SJSA1 (cell line): ENCODE measurements around the gene JAML. TPM values are rescaled to one million over a fixed set of nuclear protein-coding genes. Genes with fewer than 3 reads are reported as not detected.

Experiments
- DNase-seq, 2 experiments: peaks; one replicate each; pipeline ENCODE4 v3.0.0-alpha.2; 2015 to 2020; ENCODE audit warnings: low spot score in 2 of 2, low read depth in 1 of 2
- H3K27ac ChIP-seq: fragments of 250-450 bp; sonication (Bioruptor Pico); 2 replicates; pipeline ENCODE4 v1.5.1; 2020; ENCODE audit warnings: mild to moderate bottlenecking, moderate library complexity
- H3K27me3 ChIP-seq: fragments of 250-450 bp; sonication (Bioruptor Pico); replicated peaks from 2 replicates; pipeline ENCODE4 v1.5.1; 2020; ENCODE audit warnings: mild to moderate bottlenecking, moderate library complexity
- H3K36me3 ChIP-seq: fragments of 250-450 bp; sonication (Bioruptor Pico); 2 replicates; pipeline ENCODE4 v1.5.1; 2020; ENCODE audit warnings: mild to moderate bottlenecking
- H3K4me1 ChIP-seq: fragments of 250-450 bp; sonication (Bioruptor Pico); replicated peaks from 2 replicates; pipeline ENCODE4 v1.6.1; 2021; ENCODE audit warnings: mild to moderate bottlenecking
- H3K4me3 ChIP-seq: fragments of 250-450 bp; sonication (Bioruptor Pico); 2 replicates; pipeline ENCODE4 v1.5.1; 2020; ENCODE audit warnings: mild to moderate bottlenecking
- H3K9me3 ChIP-seq: fragments of 250-450 bp; sonication (Bioruptor Pico); replicated peaks from 2 replicates; pipeline ENCODE4 v1.5.1; 2020; ENCODE audit warnings: mild to moderate bottlenecking
- total RNA-seq: library from RNA; depleted of rRNA; stranded (reverse); fragments of >200 nt; shearing (Covaris generic); gene quantifications from 2 replicates; pipeline ENCODE4 v1.2.3, GENCODE V29; 2014

Gene JAML
- total RNA-seq, 1 experiment from 2014 or later, result not detected

GRCh38 chr11:118169300-118170140 lies 55.3 kb downstream of the JAML start:
- H3K4me1 ChIP-seq, result no peaks in the 10 kb centered on the region
- no peak overlapping the region for H3K27ac ChIP-seq
- peaks cover 6% of the 10 kb centered on the region; the same call in 1 of the 2 replicates for H3K27me3 ChIP-seq
- no peaks in the 10 kb centered on the region for H3K36me3 ChIP-seq
- no peaks in the 10 kb centered on the region for H3K9me3 ChIP-seq
- DNase-seq, result no peak
- H3K4me3 ChIP-seq, result no peak overlapping the region

DNA sequence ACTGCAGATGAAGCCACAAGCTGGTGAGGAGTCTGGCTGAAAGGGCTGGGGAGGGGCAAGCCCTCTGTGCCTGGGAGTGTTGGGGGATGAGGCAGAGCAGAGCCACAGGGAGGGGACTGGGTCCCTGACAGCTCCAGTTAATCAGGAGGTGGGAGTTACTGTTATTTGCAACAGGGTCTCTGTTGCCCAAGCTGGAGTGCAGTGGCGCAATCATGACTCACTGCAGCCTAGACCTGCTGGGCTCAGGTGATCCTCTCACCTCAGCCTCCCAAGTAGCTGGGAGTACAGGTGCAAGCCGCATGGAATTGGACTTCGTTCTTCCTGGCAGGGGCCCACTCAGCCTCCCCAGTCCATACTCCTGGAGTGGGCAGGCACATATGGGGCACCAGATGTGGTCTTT lies 56.1 kb downstream of the JAML start:
- Histone ChIP-seq H3K4me3 (no peak overlapping the region), H3K27me3 (peaks cover 6% of the 10 kb centered on the region; the same call in 1 of the 2 replicates), H3K36me3 (no peaks in the 10 kb centered on the region), H3K27ac (no peak overlapping the region), H3K4me1 (no peaks in the 10 kb centered on the region), H3K9me3 (no peaks in the 10 kb centered on the region)
- DNase-seq, result no peak

GRCh38 chr11:118168316-118168715 lies 56.5 kb downstream of the JAML start:
- Histone ChIP-seq H3K9me3 (no peaks in the 10 kb centered on the region), H3K4me3 (no peak overlapping the region), H3K27me3 (peaks cover 6% of the 10 kb centered on the region; the same call in 1 of the 2 replicates), H3K36me3 (no peaks in the 10 kb centered on the region), H3K27ac (no peak overlapping the region), H3K4me1 (no peaks in the 10 kb centered on the region)
- DNase-seq, result no peak

DNA sequence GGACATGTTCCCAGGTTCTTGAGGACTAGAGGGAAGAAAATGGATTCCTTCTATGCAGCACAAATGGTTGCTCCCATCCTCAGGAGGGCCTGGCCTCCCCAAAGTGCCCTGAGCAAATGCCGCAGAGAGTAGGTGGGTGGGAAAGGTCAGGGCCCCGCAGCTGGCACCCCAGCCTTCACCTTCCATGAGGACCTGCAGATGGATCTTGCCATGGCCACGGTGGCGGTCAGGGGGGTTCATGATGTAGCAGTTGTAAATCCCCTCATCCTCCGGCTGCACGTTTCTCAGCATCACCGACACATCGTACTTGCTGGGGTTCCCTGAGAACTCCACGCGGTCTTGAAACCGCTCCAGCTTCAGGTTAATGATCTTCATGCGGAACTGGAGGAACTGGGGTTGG lies 56.9 kb downstream of the JAML start:
- no peak for DNase-seq
- Histone ChIP-seq H3K27ac (no peak overlapping the region), H3K4me3 (no peak overlapping the region), H3K4me1 (no peaks in the 10 kb centered on the region), H3K9me3 (no peaks in the 10 kb centered on the region), H3K36me3 (no peaks in the 10 kb centered on the region), H3K27me3 (peaks cover 6% of the 10 kb centered on the region; the same call in 1 of the 2 replicates)

- DNase-seq, result no peak
- Histone ChIP-seq H3K9me3 (no peaks in the 10 kb centered on the region), H3K4me3 (no peak overlapping the region), H3K4me1 (no peaks in the 10 kb centered on the region), H3K27me3 (peaks cover 6% of the 10 kb centered on the region; the same call in 1 of the 2 replicates), H3K27ac (no peak overlapping the region), H3K36me3 (no peaks in the 10 kb centered on the region)
These were observed 57.6 kb downstream of the JAML start for GRCh38 chr11:118167253-118167652.

DNA sequence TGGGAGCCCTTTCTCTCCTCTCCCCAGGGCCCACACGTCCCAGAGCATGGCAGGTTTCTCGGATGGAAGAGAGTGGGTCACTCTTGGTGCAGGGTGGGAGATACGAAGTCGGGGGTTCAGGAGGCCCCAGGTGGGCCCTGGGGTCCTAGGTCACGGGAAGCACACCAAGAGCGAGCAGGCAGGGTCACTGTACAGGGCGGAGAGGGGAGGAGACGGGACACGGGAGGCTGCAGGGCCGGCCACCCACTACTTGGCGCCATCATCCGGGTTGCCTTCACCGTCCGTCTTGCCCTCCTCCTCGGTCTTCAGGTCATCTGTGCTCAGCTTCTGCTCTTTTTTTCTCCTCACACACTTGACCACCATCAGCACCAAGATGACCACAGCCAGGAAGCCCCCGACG lies 58.2 kb downstream of the JAML start:
- no peaks in the 10 kb centered on the region for H3K9me3 ChIP-seq
- no peaks in the 10 kb centered on the region for H3K27me3 ChIP-seq
- H3K4me1 ChIP-seq, result no peaks in the 10 kb centered on the region
- H3K4me3 ChIP-seq, result no peak overlapping the region
- H3K27ac ChIP-seq, result no peak overlapping the region
- no peaks in the 10 kb centered on the region for H3K36me3 ChIP-seq
- no peak for DNase-seq

DNA sequence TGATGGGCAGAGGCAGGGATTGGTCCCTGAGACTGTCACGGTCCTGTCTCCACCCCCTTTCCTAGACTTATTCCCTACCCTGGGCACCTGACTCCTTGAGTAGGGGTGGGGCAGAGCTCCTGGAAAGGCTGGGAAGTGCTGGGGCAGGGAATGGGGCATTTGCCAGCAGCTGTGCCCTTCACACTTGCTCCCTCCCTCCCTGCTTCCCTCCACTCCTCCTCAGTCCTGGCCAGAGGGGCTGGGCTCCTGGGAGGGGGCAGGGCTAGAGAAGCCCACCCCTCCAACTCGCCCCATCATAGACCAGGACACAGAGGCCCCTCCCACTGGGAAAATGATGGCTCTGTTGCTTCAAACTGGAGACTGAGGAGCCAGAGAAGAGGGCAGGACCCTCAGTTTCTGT lies 59.9 kb downstream of the JAML start:
- Histone ChIP-seq H3K4me3 (no peak overlapping the region), H3K27me3 (no peaks in the 10 kb centered on the region), H3K27ac (no peak overlapping the region), H3K4me1 (no peaks in the 10 kb centered on the region), H3K36me3 (no peaks in the 10 kb centered on the region), H3K9me3 (no peaks in the 10 kb centered on the region)
- no peak for DNase-seq

DNA sequence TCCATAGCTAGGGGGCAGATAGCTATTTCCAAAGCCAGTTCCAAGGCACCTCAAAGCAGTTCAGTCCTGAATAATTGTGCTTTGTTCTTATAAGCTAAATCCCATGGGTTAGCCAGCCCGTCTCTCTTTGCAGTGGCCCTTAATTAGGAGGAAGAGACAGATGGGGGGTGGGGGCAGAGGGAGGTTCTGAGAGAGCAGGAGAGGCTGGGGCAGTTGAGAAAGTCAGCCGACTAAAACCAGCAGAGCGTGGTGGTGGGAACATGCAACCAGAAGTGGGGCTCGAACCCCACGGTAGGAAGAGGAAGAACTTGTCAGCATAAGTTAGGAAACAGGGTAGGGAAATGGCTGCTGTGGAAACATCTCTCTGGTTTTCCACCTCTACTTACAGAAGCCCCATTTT lies 61.3 kb downstream of the JAML start:
- no peaks in the 10 kb centered on the region for H3K9me3 ChIP-seq
- no peak overlapping the region for H3K27ac ChIP-seq
- H3K36me3 ChIP-seq, result no peaks in the 10 kb centered on the region
- no peak for DNase-seq
- no peak overlapping the region for H3K4me3 ChIP-seq
- no peaks in the 10 kb centered on the region for H3K27me3 ChIP-seq
- H3K4me1 ChIP-seq, result no peaks in the 10 kb centered on the region

- DNase-seq, result no peak
- no peaks in the 10 kb centered on the region for H3K9me3 ChIP-seq
- no peak overlapping the region for H3K4me3 ChIP-seq
- no peaks in the 10 kb centered on the region for H3K4me1 ChIP-seq
- no peak overlapping the region for H3K27ac ChIP-seq
- no peaks in the 10 kb centered on the region; the same call in 1 of the 2 replicates for H3K27me3 ChIP-seq
- no peaks in the 10 kb centered on the region for H3K36me3 ChIP-seq
These were observed 62.0 kb downstream of the JAML start for GRCh38 chr11:118162846-118163245.

DNA sequence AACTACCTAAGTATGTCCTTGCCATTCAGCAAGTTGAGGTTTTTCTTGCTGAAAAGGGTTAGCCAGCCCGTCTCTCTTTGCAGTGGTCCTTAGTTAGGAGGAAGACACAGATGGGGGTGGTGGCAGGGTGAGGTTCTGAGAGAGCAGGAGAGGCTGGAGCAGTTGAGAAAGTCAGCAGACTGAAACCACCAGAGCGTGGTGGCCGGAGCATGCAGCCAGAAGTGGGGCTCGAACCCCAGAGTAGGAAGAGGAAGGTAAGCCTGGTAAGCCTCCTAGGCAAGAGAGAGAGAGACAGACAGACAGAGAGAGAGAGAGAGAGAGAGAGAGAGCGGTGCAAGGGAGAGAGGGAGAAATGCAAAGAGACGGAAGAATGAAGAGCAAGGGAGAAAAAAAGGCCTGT lies 63.0 kb downstream of the JAML start:
- Histone ChIP-seq H3K27ac (no peak overlapping the region), H3K27me3 (no peaks in the 10 kb centered on the region; the same call in 1 of the 2 replicates), H3K9me3 (no peaks in the 10 kb centered on the region), H3K4me3 (no peak overlapping the region), H3K36me3 (no peaks in the 10 kb centered on the region), H3K4me1 (no peaks in the 10 kb centered on the region)
- no peak for DNase-seq

GRCh38 chr11:118157186-118157895 lies 67.5 kb downstream of the JAML start:
- no peaks in the 10 kb centered on the region for H3K9me3 ChIP-seq
- no peak for DNase-seq
- peaks cover 9% of the 10 kb centered on the region for H3K27me3 ChIP-seq

DNA sequence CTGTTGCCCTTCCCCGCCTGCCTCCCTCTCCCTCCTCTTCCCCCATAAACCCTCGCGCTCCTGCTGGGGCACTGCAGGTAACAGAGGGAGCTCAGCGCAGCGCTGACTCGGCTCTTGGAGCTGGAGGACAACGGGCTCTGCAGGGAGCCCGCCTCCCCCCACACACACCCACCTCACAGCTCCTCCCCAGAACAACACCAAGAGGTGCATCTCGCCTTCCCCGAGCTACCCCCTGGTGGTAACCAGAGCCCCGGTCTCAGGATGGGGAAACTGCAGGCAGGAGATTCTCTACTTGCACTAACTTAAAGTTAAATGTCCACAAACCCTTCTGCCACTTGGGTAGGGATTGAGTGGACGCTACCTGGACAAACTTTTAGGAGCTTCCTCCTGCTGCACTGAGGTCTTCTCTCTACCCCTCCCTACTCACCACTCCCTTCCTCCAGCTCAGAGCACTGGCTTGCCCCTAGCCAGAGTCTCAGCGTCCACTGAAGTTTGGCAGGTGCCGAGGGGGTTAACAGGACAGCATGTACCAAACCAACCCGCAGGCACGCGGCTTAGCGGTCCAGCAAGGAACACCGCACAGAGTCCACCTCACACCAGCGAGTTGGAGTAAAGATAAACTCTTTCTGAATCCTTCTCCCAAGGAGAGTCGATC lies 68.2 kb downstream of the JAML start:
- H3K4me1 ChIP-seq, result no peaks in the 10 kb centered on the region
- peaks cover 9% of the 10 kb centered on the region for H3K27me3 ChIP-seq
- H3K4me3 ChIP-seq, result no peak overlapping the region
- DNase-seq, result no peak
- no peaks in the 10 kb centered on the region for H3K9me3 ChIP-seq
- no peaks in the 10 kb centered on the region for H3K36me3 ChIP-seq
- no peak overlapping the region for H3K27ac ChIP-seq

More at GRCh38 chr11:118157186-118157895, 67.5 kb downstream of the JAML start:
- Histone ChIP-seq H3K4me3 (no peak overlapping the region), H3K27ac (no peak overlapping the region), H3K4me1 (no peaks in the 10 kb centered on the region), H3K36me3 (no peaks in the 10 kb centered on the region)

DNA sequence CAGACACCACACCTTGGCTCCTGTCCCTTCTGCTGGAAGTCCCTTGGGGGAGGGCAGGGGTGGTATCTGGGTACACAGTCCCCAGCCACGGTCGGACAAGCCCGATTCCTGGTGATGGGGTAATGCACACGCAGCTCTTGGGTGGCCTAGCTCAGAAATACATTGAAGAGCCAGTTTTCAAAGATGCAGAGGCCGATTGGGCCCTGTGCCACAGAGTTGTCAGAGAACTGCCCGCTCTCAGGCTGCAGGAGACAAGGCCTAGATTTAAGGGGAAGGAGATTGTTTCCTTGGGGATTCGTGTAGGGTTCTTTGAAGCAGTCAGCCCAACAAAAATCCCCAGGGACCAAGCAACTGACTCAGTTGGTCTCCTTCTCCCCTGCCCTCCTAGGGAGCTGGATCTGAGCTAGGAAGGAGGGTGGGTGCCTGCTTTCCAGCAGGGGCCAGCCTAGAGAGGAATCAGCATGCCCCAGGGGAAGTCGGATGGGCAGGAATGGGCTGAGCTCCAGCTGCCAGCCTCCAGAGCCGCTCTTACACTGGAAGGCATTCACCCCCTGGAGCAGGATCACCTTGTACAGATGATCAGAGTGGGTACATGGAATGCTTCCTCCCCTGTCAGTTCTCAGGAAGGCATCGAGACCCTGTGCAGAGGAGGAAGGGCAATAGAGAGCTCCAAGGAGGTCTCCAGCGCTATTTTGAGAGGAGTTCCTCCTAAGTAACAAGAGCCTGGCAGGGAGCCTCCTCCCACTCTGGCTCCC lies 68.9 kb downstream of the JAML start:
- Histone ChIP-seq H3K4me3 (no peak overlapping the region), H3K9me3 (no peaks in the 10 kb centered on the region), H3K36me3 (no peaks in the 10 kb centered on the region), H3K27me3 (peaks cover 12% of the 10 kb centered on the region), H3K27ac (no peak overlapping the region), H3K4me1 (no peaks in the 10 kb centered on the region)
- no peak for DNase-seq
